ENCODE measurements around the gene PTH1R. TPM values are rescaled to one million over a fixed set of nuclear protein-coding genes. Genes with fewer than 3 reads are reported as not detected.

Gene PTH1R
- total and polyA plus RNA-seq, 10 of the 15 experiments (the other 5 are each of a cell fraction or from before 2014, with no cell fraction given) = not detected

GRCh38 chr3:46924921-46925584, 47.5 kb downstream of the PTH1R start:
- DNase-seq (ENCODE audit: low read depth, low spot score) = no peak
- ChIA-PET SMC1A (ENCODE audit: uncharacterized antibody, unreplicated experiment) (interaction anchor here (1.3 to 17.5 kb wide), 6 partner anchors 10 to 73 kb away, joined by 3 to 298 read pairs (median 10); partner anchors contain the start of genes CCDC12 and NBEAL2), RAD21 (ENCODE audit: unreplicated experiment) (interaction anchor here (0.8 to 4.2 kb wide), 7 partner anchors 8 to 86 kb away, joined by 3 to 38 read pairs (median 8); no protein-coding TSS in a partner anchor), CTCF (interaction anchor here (1.6 to 4.1 kb wide), 5 partner anchors 9 to 31 kb away, joined by 4 to 15 read pairs (median 11); no protein-coding TSS in a partner anchor), POLR2A (interaction anchor here (1.5 to 12.6 kb wide), 4 partner anchors 25 to 62 kb away, joined by 3 to 163 read pairs (median 8); partner anchors contain the start of gene CCDC12)
- Histone ChIP-seq H3K9ac (ENCODE audit: control insufficient read depth, insufficient read depth, low read length) (no peak overlapping the region), H3K79me2 (ENCODE audit: control insufficient read depth, insufficient read depth, low read length) (peaks cover 29% of the 10 kb centered on the region), H4K20me1 (ENCODE audit: control insufficient read depth, insufficient read depth) (no peaks in the 10 kb centered on the region), H2AFZ (ENCODE audit: control insufficient read depth, low read depth, low read length) (no peak overlapping the region), H3K27ac (ENCODE audit: control insufficient read depth, insufficient read depth) (peak overlapping the region; percentile 94), H3K27me3 (replicated peaks in 1 of 2; ENCODE audit: control insufficient read depth in 2 of 2, insufficient read depth in 2 of 2, low read length in 1 of 2) (no peaks in the 10 kb centered on the region), H3K4me3 (no peak overlapping the region), H3K4me2 (ENCODE audit: control insufficient read depth, insufficient read depth) (no peak overlapping the region; the same call in 1 of the 2 replicates), H3K36me3 (ENCODE audit: control insufficient read depth in 2 of 2, insufficient read depth in 2 of 2, low read length in 1 of 2) (peaks cover 40 to 54% of the 10 kb centered on the region in 2 experiments), H3K9me3 (replicated peaks; ENCODE audit: control insufficient read depth, insufficient read depth, low read length) (peaks cover 15% of the 10 kb centered on the region), H3K4me1 (ENCODE audit: control insufficient read depth, insufficient read depth, low read length) (peaks cover 47% of the 10 kb centered on the region)
- in situ Hi-C loops (cut with MboI) = no loop called here
- ATAC-seq = no peak
- intact Hi-C loops (cut with micrococcal nuclease; ENCODE audit: unreplicated experiment) = loop anchor here (5.0 kb wide), 1 partner anchor 237 kb away; the partner anchor contains the start of gene SETD2
- WGBS (ENCODE audit: insufficient coverage, insufficient replicate concordance, low lambda C conversion rate, missing lambda C conversion rate) = 72% methylated on average over 10 of the region's 10 CpGs
- no peak for FAIRE-seq
- TF ChIP-seq TARDBP (IDR thresholded peaks at IDR 0.05; ENCODE audit: borderline replicate concordance) = no peak
- TF ChIP-seq ATF2 (IDR thresholded peaks at IDR 0.05; ENCODE audit: low read length) = no peak
- no peak for TF ChIP-seq ZNF24 (IDR thresholded peaks at IDR 0.05)
- no peak for TF ChIP-seq ATF7 (IDR thresholded peaks at IDR 0.05; ENCODE audit: low read depth)
- no peak for TF ChIP-seq PBX3 (IDR thresholded peaks at IDR 0.05; ENCODE audit: insufficient replicate concordance, low read depth, low read length)
- no peak for TF ChIP-seq NRF1 (conservative IDR thresholded peaks at IDR 0.05; ENCODE audit: low read depth, low read length)
- BruUV-seq (replicated peaks) = no TSS peak

Data from GM12878 (cell line).